Kidney epithelial cell (primary cell): ENCODE measurements around the gene LMBRD1. TPM values are rescaled to one million over a fixed set of nuclear protein-coding genes. Genes with fewer than 3 reads are reported as not detected.
"Not testable (repeated sequence)": the region's sequence is repeated elsewhere in the genome, so short reads cannot be mapped to it uniquely, and the experiment has no call there.

Source experiments
- DNase-seq: peaks from one replicate; pipeline ENCODE4 v3.0.0-alpha.2; 2010; ENCODE audit warnings: low read depth
- H3K27me3 ChIP-seq: 2 replicates; pipeline ENCODE4 v1.6.0; 2011; ENCODE audit warnings: low read length; ENCODE audit not compliant: control insufficient read depth, insufficient read depth
- H3K36me3 ChIP-seq: 2 replicates; pipeline ENCODE4 v1.5.1; 2011; ENCODE audit warnings: low read length; ENCODE audit not compliant: control insufficient read depth, insufficient read depth
- H3K4me3 ChIP-seq: 2 replicates; pipeline ENCODE4 v1.5.1; 2011; ENCODE audit warnings: low read depth, mild to moderate bottlenecking, control low read depth, low read length
- total RNA-seq: library from RNA; depleted of rRNA; stranded (reverse); fragments of >200 nt; gene quantifications from 2 replicates; pipeline ENCODE4 v1.2.3, GENCODE V29; 2015
- TF ChIP-seq, protein P1 (sequence below): IDR thresholded peaks from 2 replicates; pipeline ENCODE4 v1.5.1; 2011; ENCODE audit warnings: mild to moderate bottlenecking, moderate library complexity, low read length, control low read depth, inconsistent platforms; ENCODE audit not compliant: insufficient read depth, poor library complexity, severe bottlenecking

The LMBRD1 gene
- total RNA-seq, 1 donor from 2014 or later: 33.6 TPM

DNA sequence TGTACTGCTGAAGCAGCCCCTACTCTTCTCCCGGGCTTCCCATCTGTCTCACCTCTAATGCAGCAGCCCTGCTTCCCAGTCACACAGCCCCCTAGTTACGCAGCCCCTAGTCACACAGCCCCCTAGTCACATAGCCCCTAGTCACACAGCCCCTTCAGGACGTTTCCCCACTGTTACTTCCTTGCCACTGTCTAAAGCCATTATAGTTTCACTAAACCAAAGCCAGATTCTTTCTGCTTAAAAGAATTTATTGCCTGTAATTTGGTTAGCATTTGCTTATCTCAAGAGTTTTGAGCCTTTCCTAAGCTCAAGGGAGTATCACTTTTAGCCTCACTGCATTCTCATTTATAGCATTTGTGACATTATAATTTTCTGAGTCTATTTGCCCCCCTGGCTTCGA lies 127.9 kb downstream of the LMBRD1 start:
- no peak for DNase-seq
- Histone ChIP-seq H3K27me3 (no peaks in the 10 kb centered on the region), H3K36me3 (no peaks in the 10 kb centered on the region), H3K4me3 (no peak overlapping the region)
- TF ChIP-seq, protein P1, sequence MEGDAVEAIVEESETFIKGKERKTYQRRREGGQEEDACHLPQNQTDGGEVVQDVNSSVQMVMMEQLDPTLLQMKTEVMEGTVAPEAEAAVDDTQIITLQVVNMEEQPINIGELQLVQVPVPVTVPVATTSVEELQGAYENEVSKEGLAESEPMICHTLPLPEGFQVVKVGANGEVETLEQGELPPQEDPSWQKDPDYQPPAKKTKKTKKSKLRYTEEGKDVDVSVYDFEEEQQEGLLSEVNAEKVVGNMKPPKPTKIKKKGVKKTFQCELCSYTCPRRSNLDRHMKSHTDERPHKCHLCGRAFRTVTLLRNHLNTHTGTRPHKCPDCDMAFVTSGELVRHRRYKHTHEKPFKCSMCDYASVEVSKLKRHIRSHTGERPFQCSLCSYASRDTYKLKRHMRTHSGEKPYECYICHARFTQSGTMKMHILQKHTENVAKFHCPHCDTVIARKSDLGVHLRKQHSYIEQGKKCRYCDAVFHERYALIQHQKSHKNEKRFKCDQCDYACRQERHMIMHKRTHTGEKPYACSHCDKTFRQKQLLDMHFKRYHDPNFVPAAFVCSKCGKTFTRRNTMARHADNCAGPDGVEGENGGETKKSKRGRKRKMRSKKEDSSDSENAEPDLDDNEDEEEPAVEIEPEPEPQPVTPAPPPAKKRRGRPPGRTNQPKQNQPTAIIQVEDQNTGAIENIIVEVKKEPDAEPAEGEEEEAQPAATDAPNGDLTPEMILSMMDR: no peak

DNA sequence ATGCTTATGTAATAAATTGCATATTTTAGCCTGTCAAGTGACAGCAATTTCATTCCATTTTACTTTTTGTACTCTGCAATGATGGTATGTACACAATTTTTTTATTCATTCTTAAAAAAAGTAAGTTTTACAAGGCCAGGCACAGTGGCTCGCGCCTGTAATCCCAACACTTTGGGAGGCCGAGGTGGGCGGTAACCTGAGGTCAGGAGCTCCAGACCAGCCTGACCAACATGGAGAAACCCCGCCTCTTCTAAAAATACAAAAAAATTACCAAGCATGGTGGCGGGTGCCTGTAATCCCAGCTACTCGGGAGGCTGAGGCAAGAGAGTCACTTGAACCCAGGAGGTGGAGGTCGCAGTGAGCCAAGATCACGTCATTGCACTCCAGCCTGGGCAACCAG lies 130.0 kb downstream of the LMBRD1 start:
- DNase-seq, H3K4me3 ChIP-seq, H3K27me3 ChIP-seq, H3K36me3 ChIP-seq: not testable (repeated sequence)

DNA sequence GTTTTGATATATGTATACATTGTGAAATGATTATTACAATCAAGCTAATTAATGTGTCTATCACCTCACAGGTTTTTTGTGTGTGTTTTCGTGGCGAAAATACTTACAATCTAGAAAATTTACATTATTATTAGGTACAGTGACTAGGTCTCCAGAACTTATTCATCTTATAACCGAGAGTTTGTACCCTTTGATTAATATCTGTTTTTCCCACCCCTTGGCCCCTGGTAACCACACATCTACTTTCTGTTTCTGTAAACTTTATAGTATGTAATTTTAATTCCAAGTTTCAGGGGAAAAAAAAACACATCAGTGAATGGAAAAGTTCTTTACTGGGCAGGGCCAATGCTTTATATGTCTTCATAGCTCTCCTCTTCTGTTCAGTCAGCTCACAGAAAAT lies 131.4 kb downstream of the LMBRD1 start:
- H3K27me3 ChIP-seq: no peaks in the 10 kb centered on the region
- TF ChIP-seq, protein P1: no peak
- no peak for DNase-seq
- H3K36me3 ChIP-seq: no peaks in the 10 kb centered on the region
- H3K4me3 ChIP-seq: no peak overlapping the region

DNA sequence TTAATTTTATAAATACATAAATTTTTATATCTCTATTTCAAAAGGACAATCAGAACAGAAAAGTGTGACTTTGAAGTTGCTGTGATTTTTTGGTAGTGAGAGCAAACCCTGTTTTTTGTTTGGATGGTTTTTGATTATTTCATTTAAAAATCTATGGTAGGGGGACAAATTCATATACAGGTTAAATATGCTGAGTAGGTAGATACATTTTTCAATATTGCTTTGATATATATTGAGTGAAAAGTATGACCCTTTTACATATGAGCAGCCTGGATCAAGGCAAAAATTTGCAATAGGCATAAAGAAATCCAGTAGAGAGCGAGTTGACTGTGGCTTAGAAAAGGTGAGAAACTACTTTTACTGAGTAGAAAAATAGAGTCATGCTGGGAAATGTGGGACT lies 132.3 kb downstream of the LMBRD1 start:
- H3K27me3 ChIP-seq: no peaks in the 10 kb centered on the region
- no peaks in the 10 kb centered on the region for H3K36me3 ChIP-seq
- TF ChIP-seq, protein P1: no peak
- no peak for DNase-seq
- no peak overlapping the region for H3K4me3 ChIP-seq

DNA sequence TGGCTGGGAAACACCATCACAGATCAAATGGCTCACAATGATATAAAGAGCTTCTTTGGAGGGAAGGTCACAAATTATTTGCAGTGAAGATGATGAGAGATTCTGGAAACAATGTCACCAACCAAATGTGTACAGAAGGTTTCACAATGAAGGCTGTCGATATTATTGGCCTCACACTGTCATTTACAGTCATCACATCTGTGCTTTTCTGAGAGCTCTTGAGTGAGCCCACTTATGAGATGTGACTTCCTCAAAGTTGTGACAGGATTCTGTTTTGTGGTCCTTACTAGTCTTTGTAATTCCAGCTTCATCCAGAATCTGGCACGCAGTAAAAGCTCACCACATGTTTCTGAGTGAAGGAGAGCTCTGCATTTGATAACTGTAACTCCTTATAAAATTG lies 133.6 kb downstream of the LMBRD1 start:
- Histone ChIP-seq H3K27me3 (no peaks in the 10 kb centered on the region), H3K4me3 (no peak overlapping the region), H3K36me3 (no peaks in the 10 kb centered on the region)
- TF ChIP-seq, protein P1: no peak
- no peak for DNase-seq

DNA sequence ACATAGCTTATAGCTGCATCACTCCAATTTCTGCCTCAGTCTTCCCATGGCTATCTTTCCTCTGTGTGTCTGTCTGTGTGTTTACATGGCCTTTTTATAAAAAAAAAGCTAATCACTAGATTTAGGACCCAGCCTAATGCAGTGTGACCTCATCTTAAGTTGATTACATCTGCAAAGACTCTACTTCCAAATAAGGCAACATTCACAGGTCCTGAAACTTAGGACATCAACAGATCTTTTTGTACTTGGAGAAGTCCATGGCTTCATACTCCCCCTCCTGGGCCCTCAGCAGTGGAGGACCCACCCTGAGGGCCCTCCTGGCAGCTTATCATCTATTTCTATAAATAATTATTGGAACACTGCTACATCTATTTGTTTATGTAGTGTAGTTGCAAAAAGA lies 146.1 kb downstream of the LMBRD1 start:
- TF ChIP-seq, protein P1: no peak
- Histone ChIP-seq H3K4me3 (no peak overlapping the region), H3K27me3 (no peaks in the 10 kb centered on the region), H3K36me3 (no peaks in the 10 kb centered on the region)
- DNase-seq: no peak
